Cardiac muscle cell (in vitro differentiated cells and primary cell): Measurements from ENCODE around the gene DNASE1L2. TPM values are rescaled to one million over a fixed set of nuclear protein-coding genes. Genes with fewer than 3 reads are reported as not detected.

Source experiments
- DNase-seq, 2 donors: peaks; one replicate each; pipeline versions ENCODE4 v3.0.0 to v3.0.0-alpha.2; 2010 to 2017; ENCODE audit warnings: low read depth in 1 of 2, low spot score in 1 of 2
- H3K27ac ChIP-seq: fragments of 200-600 bp; sonication (generic); 2 replicates; pipeline ENCODE4 v1.5.1; 2016
- H3K27me3 ChIP-seq: fragments of 200-600 bp; sonication (generic); 2 replicates; pipeline ENCODE4 v1.6.0; 2016; ENCODE audit warnings: control low read depth
- H3K36me3 ChIP-seq: fragments of 200-600 bp; sonication (generic); 2 replicates; pipeline ENCODE4 v1.5.1; 2016; ENCODE audit warnings: control low read depth
- H3K4me1 ChIP-seq: fragments of 200-600 bp; sonication (generic); 2 replicates; pipeline ENCODE4 v1.8.1; 2017; ENCODE audit warnings: low read depth, mild to moderate bottlenecking, mixed run types
- H3K4me3 ChIP-seq: fragments of 200-600 bp; sonication (generic); 2 replicates; pipeline ENCODE4 v1.5.1; 2016; ENCODE audit warnings: mild to moderate bottlenecking
- H3K9me3 ChIP-seq: fragments of 200-600 bp; sonication (generic); 2 replicates; pipeline ENCODE4 v1.5.1; 2017; ENCODE audit warnings: low read depth, mild to moderate bottlenecking, control low read depth
- CTCF ChIP-seq: IDR thresholded peaks from 2 replicates; pipeline ENCODE4 v1.5.1; 2012; ENCODE audit warnings: low read depth, mild to moderate bottlenecking, low read length
- polyA plus RNA-seq: library from polyadenylated mRNA; unstranded; fragments of >200 nt; fragmentation: Nextera tagmentation; extraction: Ambion mirVana; gene quantifications from 2 replicates; pipeline ENCODE4 v1.2.1, GENCODE V29; 2016
- total RNA-seq: library from RNA; depleted of rRNA; stranded (reverse); fragments of >200 nt; gene quantifications from 2 replicates; pipeline ENCODE4 v1.2.3, GENCODE V29; 2016

DNASE1L2 gene
- total and polyA plus RNA-seq, 2 experiments from 2014 or later, result 0.68 to 1.1 TPM

DNA sequence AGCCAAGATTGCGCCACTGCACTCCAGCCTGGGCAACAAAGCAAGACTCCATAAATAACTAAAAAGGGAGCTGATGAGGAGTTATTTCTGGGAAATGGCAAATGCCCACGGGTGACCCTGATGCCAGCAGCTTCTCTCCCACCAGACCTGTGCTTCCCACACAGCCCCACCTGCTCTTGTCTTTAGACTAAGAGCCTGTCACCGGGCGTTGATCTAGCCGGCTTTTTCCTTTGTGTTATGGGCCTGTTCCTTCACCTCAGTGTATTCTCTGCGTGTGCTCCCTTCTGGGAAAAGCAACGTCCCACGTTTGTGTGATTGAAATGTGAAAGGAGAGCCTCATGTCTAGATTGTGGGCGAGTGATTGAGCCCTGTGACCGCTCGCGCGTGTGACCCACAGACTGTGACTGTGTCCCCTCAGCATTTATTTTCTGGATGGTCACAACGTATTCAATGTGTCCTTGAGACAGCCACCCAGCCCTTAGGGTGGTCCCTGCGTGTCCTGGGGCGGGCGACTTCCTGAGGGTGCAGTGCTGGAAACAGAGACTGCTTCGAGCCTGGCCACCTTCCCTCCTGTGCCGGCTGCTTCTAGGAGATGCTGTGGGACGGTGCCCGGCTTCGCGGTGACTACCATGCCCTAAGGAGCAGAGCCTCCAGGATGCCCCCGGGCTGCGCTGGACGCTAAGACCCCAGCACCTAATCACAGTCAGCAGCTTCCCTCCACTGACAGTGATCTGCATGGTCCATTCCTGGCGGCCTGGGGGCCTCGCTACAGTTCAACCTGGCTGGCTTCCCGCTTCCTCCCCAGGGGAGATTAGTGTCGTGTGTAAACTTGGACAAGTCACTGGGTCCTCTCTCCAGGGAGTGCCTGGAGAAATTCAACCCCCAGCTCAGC is 39.5 kb downstream of the DNASE1L2 start:
- no peaks in the 10 kb centered on the region for H3K9me3 ChIP-seq
- no peaks in the 10 kb centered on the region for H3K27me3 ChIP-seq
- no peaks in the 10 kb centered on the region for H3K36me3 ChIP-seq
- H3K27ac ChIP-seq, result no peak overlapping the region
- TF ChIP-seq CTCF, result no peak
- H3K4me1 ChIP-seq, result no peaks in the 10 kb centered on the region
- no peak for DNase-seq
- no peak overlapping the region for H3K4me3 ChIP-seq

DNA sequence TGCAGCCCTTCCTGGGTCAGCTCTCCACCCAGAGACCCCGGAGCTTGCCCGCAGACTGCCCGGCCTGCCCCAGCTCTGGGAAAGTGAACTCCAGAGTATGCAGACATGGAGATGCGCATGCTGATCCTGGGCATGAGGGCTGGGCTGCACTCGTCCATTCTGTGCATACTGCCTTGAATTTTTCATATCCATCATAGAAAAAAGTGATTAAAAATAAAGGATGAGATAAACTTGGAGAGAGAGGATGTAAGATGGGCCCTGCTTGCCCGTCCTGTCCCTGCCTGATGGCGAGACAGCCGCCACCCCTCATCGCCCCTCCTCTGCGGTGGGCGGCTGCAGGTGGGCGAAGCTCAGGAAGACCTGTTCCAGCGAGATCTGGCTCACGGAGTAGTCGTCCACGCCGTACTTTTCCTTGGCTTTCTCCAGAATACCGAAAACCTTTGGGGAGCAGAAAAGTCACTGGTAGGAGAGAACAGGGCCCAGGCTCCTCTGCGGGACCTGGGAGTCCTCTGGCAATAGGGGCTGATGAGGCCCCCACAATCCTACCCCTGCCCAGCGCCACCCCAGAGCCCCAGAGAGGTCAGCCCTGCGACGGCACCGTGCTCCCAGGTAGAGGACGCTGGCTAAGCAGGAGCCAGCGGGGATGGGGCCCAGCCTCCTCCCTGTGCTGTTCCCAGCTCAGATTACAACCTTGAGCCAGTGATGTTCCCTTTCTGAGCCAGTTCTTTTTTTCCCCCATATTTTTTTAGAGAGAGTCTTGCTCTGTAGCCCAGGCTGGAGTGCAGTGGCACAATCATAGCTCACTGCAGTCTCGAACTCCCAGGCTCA is 40.3 kb downstream of the DNASE1L2 start:
- no peak for TF ChIP-seq CTCF
- Histone ChIP-seq H3K36me3 (no peaks in the 10 kb centered on the region), H3K27ac (no peak overlapping the region), H3K27me3 (no peaks in the 10 kb centered on the region), H3K4me3 (no peak overlapping the region), H3K9me3 (no peaks in the 10 kb centered on the region), H3K4me1 (no peaks in the 10 kb centered on the region)
- no peak for DNase-seq

DNA sequence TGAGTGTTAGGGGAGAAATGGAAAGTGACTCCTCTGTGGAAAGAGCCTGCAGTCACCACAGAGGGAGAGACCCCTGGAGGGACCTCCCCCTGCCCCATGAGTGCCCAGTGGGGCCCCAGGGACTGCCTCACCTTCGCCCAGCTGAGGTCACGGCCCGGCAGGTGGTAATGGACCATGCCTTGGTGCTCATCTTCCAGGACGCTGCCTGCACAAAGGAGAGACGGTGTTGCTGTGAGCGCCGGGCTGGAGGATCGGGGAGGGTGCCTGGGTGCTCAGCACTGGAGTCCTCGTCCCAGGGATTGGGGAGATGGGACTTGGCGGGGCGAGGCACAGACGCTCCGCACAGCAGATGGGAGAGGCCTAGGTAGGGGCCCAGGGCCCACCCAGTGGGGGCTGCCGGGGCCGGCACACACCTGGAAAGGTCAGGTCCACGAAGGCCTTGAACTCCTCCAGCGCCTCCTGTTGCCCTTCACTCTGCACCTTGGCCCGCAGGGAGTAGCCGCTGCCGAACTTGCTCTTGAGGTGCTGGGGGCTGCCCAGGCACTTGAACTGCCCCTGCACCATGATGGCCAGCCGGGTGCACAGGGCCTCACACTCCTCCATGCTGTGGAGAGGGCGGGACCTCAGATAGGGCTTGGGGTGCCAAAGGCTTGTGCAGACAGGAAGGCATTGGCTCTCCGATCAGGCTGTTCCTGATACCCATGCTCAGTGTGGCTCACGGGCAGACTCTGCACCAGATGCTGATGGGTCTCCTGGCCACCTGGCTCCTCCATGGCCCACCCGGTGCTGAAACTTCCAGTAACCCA is 41.4 kb downstream of the DNASE1L2 start:
- Histone ChIP-seq H3K9me3 (no peaks in the 10 kb centered on the region), H3K4me3 (no peak overlapping the region), H3K4me1 (no peaks in the 10 kb centered on the region), H3K36me3 (no peaks in the 10 kb centered on the region), H3K27ac (no peak overlapping the region), H3K27me3 (no peaks in the 10 kb centered on the region)
- DNase-seq, result no peak
- no peak for TF ChIP-seq CTCF

DNA sequence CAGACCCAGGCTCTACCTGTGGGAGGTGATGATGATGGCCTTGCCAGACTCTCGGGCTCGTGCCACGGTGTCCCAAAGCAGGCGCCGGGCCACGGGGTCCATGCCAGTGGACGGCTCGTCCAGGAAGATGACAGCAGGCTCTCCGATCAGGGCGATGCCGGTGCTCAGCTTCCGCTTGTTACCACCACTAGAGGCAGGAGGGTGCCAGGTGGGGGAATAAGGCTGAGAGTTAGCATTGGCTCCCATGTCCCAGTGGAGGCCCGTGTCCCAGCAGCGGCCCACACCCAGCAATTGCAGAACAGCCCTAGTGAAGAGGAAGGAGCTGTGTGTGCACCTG is 42.0 kb downstream of the DNASE1L2 start:
- Histone ChIP-seq H3K27me3 (no peaks in the 10 kb centered on the region), H3K36me3 (no peaks in the 10 kb centered on the region), H3K27ac (no peak overlapping the region), H3K4me1 (no peaks in the 10 kb centered on the region), H3K9me3 (no peaks in the 10 kb centered on the region), H3K4me3 (no peak overlapping the region)
- no peak for DNase-seq
- TF ChIP-seq CTCF, result peak; percentile 9
